HG03066 (cell line): Measurements from ENCODE around the gene COQ7.

Experiments used
- ATAC-seq: cut with Tn5 transposase; IDR thresholded peaks from one replicate; pipeline ENCODE4 v1.9.1; 2021; ENCODE audit warnings: low read depth; ENCODE audit not compliant: unreplicated experiment

The COQ7 gene

DNA sequence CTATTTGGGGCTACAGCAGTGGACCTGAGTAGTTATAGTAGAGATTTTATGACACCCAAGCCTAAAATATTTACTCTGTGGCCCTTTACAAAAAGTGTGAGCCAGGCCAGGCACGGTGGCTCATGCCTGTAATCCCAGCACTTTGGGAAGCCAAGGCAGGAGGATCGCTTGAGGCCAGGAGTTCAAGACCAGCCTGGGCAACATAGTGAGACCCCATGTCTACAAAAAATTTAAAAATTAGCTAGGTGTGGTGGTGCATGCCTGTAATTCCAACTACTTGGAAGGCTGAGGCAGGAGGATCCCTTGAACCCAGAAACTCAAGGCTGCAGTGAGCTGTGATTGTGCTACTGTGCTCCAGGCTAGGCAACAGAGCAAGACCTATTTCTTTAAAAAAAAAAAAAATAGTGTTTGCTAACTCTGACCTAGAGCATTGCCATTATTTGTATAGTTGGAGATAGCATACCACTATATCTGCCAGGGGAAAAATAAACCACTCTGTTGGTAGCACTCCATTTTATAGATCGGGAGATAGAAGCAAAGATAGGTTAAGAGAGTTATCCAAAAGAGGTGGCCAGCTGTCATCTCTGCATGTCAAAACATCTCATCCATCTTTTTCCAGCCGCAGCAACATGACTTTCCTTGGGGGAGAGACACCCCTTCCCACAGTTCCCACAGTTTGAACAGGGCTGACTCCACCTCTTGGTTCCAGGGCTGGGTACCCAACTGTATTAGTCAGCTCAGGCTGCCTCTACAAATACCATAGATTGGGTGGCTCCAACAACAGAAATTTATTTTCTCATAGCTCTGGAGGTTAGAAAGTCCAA lies 43.3 kb downstream of the COQ7 start:
- ATAC-seq, result no peak

DNA sequence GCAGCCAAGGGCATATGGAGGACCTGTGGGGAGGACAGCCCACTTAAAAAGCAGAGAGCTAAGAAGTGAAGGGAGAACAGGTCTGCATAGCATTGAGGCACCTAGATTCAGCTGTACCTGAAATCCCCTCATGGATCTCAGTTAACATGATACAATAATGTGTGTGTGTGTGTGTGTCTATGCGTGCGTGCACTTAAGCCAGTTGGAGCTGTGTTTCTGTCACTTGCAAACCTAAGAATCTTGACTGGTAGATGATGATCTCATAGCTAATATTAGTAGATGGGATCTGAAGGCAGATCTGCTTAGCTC lies 44.6 kb downstream of the COQ7 start:
- no peak for ATAC-seq

DNA sequence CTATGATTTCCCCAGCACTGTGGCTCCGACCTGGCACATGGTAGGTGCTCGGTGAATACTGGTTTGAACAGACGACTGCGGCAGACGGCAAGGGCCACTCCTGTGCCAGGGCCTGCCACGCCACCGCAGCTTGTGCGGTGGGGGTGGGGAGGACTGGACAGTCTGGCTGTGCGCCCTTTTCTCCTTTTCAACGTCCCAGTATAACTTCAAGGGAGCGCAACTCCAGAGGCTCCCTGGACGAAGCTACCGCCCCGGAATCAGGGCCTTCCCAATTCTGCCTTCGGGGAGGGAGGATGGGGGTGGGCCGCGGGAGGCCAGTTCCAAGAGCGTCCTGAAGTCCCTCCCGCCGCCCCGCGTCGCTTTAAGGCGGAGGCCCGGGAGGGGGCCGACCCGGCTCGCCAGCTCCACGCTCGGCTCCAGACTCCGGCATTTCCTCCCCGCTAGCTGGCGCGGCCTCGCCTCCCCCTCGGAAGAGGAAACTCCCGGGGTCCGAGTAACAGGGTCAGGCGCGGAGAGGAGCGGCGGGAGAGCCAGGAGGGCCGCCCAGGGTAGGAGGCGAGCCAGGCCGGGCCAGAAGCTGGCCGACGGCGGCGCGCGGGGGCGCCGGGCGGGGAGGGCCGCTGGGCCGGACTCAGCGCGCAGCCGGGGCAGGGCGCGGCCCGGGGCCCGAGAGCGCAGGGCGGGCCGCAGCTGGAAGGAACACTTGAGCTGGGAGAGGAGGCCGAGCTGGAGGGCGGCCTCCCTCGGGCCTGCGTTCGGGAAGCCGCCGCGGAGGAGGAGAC lies 46.4 kb downstream of the COQ7 start, which contains the start of gene ITPRIPL2:
Gene ITPRIPL2 (plus strand): TSS at position 388 of the 782 bp plus-strand sequence. CDS start 498 bp downstream, outside the sequence.
- ATAC-seq, result no peak

DNA sequence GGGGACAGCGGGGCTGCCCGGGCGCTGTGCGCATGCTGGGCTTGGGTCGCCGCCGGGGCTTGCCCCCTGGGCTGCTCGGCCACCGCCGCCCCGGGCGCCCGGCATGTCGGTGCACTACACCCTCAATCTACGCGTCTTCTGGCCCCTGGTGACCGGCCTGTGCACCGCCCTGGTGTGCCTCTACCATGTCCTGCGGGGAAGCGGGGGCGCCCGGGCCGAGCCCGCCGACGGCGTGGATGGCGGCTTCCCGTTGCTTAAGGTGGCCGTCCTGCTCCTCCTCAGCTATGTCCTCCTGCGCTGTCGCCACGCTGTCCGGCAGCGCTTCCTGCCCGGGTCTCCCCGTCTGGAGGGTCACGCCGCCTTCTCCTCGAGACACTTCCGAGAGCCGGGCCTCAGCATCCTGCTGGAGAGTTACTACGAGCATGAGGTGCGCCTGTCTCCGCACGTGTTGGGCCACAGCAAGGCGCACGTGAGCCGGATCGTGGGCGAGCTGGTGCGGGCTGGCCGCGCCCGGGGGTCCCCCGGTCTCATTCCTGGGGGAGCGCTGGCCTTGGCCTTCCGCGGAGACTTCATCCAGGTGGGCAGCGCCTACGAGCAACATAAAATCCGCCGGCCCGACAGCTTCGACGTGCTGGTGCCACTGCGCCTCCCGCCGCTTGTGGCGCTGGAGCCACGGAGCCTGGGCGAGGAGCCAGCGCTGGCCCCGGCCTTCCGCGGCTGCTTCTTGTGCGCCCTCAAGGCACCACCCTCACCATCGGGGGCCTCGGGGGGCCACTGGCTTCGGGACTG lies 47.1 kb downstream of the COQ7 start:
- no peak for ATAC-seq

DNA sequence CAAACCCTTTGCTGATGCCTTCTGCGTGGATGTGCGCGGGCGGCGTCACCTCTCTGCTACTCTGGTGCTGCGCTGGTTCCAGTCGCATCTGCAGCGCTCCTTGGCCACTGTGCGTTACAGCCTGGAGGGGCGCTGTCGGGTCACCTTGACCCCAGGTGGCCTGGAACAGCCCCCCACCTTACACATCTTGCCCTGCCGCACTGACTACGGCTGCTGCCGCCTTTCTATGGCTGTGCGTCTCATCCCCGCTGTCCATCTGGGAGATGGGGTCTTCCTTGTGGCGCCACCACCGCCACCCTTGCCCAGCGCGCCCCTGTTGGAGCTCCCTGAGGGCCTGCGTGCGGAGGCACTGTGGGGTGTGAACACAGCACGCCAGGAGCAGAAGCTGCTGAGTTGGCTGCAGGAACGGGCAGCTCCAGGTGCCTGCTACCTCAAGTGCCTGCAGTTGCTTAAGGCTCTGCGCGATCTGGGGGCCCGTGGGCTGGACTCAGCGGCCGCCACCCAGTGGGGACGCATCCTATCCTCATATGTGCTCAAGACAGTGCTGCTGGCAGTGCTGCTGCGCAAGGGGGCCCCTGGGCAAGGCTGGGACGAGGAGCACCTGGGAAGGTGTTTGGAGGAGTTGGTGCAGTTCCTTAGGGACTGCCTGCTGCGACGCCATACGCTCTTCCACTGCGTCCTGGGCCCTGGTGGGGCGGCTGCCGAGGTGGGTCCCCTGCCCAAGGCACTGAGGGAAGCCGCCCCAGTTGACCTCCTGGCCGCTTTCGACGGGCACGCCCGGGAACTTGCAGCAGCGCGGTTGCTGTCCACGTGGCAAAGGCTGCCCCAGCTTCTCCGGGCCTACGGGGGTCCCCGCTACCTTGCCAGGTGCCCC lies 48.0 kb downstream of the COQ7 start:
- no peak for ATAC-seq

DNA sequence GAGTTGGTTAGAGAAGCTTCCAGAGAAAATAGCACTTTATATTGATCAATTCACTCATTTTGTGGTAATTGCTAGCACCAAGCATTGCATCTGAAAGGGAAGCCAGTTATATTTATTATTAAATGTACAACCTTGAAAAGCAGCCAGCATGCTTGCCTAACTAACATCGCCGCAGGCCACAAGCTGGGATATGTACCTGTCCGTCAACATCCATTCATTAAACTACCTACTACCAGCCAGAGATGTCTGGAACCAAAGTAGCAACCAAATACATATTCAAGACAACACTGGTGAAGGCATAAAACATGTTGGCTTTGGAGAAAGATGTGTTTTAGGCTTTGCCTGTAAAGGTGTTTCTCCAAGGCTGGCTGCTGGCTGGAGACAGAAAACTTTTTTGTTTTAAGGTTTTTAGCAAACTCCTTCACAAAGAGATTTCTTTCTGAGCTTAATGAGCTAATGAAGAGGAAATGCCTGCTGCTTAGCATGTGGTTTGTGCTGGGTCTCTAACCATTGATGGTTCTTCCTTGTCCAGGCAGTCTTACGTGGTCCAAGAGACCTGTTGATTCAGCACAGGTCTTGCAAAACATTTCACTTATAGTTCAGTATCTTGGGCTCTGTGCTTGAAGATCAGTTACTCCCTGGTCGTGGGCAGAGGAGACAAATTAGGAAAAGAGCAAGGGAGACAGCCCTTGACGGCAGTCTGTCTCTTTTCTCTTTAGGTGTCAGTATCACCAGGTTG lies 49.5 kb downstream of the COQ7 start:
- no peak for ATAC-seq

DNA sequence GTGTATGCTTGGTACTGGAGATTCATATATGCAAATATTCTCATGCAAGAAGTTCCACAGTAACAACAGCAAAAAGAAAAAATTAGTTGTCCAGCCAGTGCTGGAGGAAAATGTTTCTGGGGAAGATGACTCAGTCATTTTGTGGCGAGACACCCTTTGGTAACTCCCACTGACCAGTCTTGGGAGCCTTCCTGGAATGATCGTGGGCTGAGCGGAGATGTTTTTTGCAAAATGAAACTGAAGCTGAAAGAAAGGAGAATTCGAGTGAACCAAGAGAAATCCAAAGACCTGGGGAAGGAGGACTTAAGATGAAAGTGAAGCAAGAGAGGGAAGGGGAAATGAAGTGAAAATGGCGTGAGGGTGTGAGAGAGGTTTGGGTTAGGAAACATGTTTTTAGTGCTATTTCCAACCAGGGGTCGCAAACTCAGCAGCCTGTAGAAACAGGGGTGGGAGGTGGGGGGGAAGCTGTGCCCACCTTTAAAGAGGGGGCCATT lies 51.6 kb downstream of the COQ7 start:
- ATAC-seq, result no peak

DNA sequence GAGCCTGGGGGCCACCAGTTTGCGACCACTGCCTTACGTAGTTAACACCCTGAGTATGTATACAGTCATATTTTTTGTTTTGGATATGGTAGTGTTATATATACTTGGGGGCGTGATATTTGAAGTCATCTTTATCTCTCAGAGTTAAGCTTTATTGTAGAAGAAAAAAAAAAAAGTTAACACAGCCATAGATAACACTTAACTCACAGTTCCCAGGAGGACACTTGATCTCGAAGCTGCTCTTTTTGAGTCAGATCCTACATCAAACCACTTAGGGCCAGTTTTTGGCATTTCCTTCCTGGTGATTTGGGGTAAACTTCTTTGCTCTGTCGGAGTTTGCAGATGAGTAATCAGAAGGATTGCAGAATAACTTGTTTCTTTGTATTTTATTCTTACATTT lies 52.1 kb downstream of the COQ7 start:
- no peak for ATAC-seq

DNA sequence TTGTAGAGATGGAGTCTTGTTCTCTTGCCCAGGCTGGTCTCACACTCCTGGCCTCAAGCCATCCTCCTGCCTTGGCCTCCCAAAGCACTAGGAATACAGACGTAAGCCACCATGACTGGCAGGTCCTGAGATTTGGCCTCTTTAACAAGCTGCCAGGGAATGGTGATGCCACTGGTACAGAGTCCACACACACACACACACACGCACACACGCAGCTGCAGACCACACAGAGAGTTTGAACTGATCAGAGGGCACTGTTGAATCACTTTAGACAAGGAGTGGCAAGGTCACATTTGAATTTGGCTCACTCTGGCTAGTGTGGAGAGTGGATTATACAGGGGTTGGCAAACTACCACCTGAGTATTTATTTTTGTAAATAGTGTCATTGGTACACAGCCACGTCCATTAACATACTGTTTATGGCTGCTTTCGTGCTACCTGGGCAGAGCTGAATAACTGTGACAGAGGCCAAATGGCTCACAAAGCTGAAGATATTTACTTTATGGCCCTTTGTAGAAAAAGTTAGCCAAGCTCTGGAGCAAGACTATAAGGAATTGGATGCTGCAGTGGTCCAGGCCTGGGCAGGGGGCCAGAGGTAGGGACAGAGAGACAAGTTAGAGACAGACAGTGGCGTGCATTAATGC lies 56.2 kb downstream of the COQ7 start:
- no peak for ATAC-seq

DNA sequence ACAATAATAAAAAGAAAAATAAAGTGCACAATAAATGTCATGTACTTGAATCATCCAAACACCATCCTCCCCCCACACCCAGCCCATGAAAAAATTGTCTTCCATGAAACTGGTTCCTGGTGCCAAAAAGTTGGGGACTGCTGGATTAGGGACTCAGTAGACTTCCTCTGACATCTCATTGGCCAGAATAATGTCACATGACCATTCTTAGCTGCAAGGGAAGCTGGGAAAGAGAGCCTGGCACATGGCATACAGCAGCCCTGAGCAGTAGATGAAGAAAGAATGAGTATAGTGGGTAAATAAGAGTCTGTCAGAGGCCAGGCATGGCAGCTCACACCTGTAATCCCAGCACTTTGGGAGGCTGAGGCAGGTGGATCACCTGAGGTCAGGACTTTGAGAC lies 58.9 kb downstream of the COQ7 start:
- no peak for ATAC-seq

DNA sequence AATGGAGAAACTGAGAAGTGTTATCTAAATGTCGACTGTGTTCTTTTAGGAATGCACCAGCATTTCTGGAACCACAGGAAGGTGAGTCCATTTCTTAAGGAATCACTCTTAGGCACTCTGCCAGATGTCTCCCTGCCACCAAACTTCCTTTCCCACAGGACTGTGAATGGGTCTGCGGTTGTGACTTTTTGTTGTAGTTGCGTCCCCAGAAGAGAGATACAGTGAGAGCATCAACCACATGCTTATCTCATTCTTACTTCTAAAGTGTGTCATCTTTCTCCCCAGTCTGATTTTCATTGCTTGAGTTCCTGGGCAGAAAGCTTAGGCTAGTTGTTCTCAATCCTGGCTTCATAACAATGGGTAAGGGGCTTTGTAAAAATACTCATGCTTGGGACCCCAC lies 59.8 kb downstream of the COQ7 start:
- ATAC-seq, result peak; percentile 26

DNA sequence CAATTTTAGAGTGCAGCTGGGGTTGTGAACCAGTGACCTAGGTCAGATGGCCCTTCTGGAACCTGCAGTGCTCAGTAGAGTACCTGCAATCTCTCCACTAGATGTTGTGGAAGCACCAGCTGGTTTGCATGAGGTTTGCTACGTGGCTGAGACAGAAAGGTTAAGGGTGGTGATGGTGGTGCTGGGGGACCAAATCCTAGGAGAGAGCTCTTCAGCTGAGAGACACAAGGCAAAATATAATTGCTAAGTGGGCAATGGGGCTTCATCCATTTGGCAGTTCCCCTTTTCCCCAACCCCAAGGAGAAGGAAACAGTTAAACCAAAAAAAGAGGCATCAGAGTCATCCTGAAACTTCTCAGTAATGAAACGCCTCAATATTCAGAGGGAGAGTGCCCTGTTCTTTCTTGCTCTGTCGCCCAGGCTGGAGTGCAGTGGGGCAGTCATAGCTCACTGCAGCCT lies 60.3 kb downstream of the COQ7 start:
- ATAC-seq, result peak; percentile 58

DNA sequence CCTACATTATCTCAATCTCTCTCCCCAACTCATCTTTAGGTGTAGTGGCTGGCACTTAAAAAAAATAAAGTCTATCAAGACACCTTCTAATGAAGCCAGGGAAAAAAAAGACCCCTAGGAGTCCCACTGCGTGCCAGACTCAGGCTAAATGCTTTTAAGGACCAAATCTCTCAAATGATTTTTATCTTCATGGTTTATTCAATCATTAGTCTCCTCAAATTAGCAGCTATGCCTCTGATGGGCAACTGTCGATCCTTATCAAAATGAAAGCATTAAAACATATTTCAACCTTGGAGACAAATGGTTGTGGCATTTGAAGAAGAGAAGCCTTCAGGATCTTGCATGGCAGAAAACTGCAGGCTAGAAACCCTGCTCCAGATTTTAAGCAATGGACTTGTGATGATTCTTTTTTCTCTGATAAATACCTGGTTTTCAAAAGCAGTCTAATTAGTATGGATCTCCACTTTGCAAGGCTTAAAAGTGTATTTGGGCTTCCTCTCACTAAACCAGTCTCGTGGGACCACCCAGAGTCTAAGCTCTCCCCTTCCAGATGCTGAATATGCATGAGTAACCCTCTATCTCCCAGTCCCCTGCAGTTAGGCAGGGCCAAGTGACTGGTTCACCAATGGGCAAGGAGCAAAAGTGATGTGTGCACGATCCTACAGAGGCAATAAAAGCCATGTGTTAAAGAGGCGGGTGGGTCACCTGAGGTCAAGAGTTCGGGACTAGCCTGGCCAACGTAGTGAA lies 61.2 kb downstream of the COQ7 start:
- no peak for ATAC-seq
